ENCODE data around the gene MAT1A.

Gene MAT1A

DNA sequence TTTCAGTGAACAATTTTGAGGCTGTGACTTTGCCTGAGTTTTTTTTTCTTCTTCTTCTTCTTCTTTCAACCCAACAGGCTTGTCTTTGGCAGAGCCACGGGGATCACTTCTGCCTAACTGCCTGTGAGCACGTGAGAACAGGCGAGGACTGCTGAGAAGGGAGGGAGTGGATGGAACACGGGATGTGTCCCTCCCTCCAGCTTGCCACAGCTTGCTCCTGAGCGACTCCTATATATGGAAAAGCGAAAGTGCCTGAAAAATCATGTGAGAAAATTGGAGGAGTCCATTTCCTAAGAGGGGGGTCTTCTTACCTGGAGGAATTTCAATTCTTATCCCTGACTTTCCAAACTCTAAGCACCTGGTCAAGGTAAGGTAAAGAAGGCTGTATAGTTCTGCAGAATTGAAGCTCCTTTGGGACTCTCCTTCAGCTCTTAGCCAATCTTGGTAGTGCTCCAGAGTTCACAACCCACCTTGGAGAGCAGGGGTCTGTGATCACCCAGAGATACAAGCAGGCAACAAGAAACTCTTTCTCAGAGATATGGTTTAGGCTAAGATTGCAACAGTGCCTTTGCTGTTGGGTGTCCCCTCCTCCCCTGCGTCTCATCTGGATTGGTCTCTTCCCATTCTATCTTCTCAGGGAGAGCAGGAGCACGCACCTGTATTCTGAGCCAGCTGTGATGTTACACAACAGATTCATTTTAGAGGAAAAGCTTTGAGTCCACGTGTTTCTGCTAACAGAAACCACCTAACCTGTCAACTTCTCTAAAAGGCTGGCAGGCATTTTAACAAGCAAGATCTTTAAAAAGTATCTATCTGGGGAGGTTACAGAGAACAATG lies at the start of gene MAT1A:
TSS of gene MAT1A (minus strand) at position 208 of the 837 bp plus-strand sequence. CDS start 235 bp downstream, outside the sequence.
- Histone ChIP-seq H3K4me1 (no peaks in the 10 kb centered on the region), H3K27me3 (ENCODE audit: low read depth) (peaks cover 4% of the 10 kb centered on the region; the same call in 1 of the 2 replicates), H3K36me3 (replicated peaks) (no peaks in the 10 kb centered on the region), H3K9me3 (no peaks in the 10 kb centered on the region; the same call in 1 of the 2 replicates), H3K4me3 (no peak within 1 kb of the TSS)
- in situ Hi-C loops (cut with MboI; ENCODE audit: low sequenced_read_pairs) = no loop called here
- DNase-seq (ENCODE audit: low spot score in 2 of 2) = peak in 1 of 2 experiments; percentile 4

GRCh38 chr10:80333983-80334382 lies 44.5 kb upstream of the MAT1A start:
- Histone ChIP-seq H3K4me3 (no peak overlapping the region), H3K4me1 (no peaks in the 10 kb centered on the region), H3K27me3 (ENCODE audit: low read depth) (no peaks in the 10 kb centered on the region), H3K36me3 (replicated peaks) (no peaks in the 10 kb centered on the region), H3K9me3 (no peaks in the 10 kb centered on the region)
- DNase-seq (ENCODE audit: low spot score in 2 of 2) = no peak
- in situ Hi-C loops (cut with MboI; ENCODE audit: low sequenced_read_pairs) = no loop called here

DNA sequence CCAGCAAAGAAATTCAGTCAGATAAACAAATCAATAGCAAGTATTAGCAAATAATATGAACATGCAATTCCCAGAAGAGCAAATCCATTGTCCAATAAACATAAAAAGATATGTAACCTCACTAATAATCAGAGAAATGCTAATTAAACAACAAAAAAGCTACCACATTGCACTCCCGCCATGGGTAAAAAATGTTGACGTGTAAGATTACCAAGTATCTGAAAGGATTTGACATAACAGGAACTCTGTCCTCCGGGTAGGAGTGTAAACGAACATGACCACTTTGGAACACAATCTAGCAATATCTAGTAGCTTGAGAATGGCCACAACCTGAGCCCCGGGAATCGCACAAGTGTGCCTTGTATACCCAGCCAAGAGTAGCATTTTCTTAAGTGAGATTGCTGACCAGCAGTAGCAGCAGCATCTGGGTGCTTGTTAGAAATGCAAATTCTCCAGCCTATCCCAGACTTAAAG lies 35.5 kb upstream of the MAT1A start:
- H3K4me3 ChIP-seq = no peak overlapping the region
- no peaks in the 10 kb centered on the region for H3K27me3 ChIP-seq (ENCODE audit: low read depth)
- H3K9me3 ChIP-seq = no peaks in the 10 kb centered on the region
- DNase-seq (ENCODE audit: low spot score in 2 of 2) = no peak
- H3K36me3 ChIP-seq (replicated peaks) = no peaks in the 10 kb centered on the region
- in situ Hi-C loops (cut with MboI; ENCODE audit: low sequenced_read_pairs) = no loop called here
- no peaks in the 10 kb centered on the region for H3K4me1 ChIP-seq

GRCh38 chr10:80324086-80324485 lies 34.6 kb upstream of the MAT1A start:
- H3K4me1 ChIP-seq = no peaks in the 10 kb centered on the region
- no peak overlapping the region for H3K4me3 ChIP-seq
- H3K36me3 ChIP-seq (replicated peaks) = no peaks in the 10 kb centered on the region
- no peaks in the 10 kb centered on the region for H3K27me3 ChIP-seq (ENCODE audit: low read depth)
- H3K9me3 ChIP-seq = no peaks in the 10 kb centered on the region
- in situ Hi-C loops (cut with MboI; ENCODE audit: low sequenced_read_pairs) = no loop called here
- DNase-seq (ENCODE audit: low spot score in 2 of 2) = no peak

DNA sequence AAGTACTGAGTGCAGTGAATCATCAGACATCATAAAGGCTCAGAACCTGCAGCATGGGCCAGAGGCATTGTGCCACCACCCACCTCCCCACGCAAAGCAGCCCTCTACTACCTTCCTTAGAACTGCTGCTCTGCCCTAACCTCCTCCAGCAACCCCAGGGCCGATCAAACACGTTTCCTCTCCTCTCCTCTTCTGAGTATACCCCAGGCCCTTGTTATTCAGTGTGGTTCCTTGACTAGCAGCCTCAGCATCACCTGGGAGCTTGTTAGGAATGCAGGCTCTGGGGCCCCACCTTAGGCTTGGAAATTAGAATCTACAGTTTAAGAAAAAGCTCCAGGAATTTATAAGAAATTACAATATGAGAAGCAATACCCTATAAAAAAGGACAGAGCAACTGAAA lies 33.9 kb upstream of the MAT1A start:
- Histone ChIP-seq H3K36me3 (replicated peaks) (no peaks in the 10 kb centered on the region), H3K9me3 (no peaks in the 10 kb centered on the region), H3K4me3 (no peak overlapping the region), H3K4me1 (no peaks in the 10 kb centered on the region), H3K27me3 (ENCODE audit: low read depth) (no peaks in the 10 kb centered on the region)
- no peak for DNase-seq (ENCODE audit: low spot score in 2 of 2)
- in situ Hi-C loops (cut with MboI; ENCODE audit: low sequenced_read_pairs) = no loop called here

GRCh38 chr10:80322711-80323110 lies 33.3 kb upstream of the MAT1A start:
- no peaks in the 10 kb centered on the region for H3K4me1 ChIP-seq
- H3K4me3 ChIP-seq = no peak overlapping the region
- no peaks in the 10 kb centered on the region for H3K27me3 ChIP-seq (ENCODE audit: low read depth)
- no peaks in the 10 kb centered on the region for H3K36me3 ChIP-seq (replicated peaks)
- no peaks in the 10 kb centered on the region for H3K9me3 ChIP-seq
- in situ Hi-C loops (cut with MboI; ENCODE audit: low sequenced_read_pairs) = no loop called here
- DNase-seq (ENCODE audit: low spot score in 2 of 2) = no peak

- Histone ChIP-seq H3K36me3 (replicated peaks) (no peaks in the 10 kb centered on the region), H3K27me3 (ENCODE audit: low read depth) (no peaks in the 10 kb centered on the region), H3K4me3 (no peak overlapping the region), H3K9me3 (no peaks in the 10 kb centered on the region), H3K4me1 (no peaks in the 10 kb centered on the region)
- in situ Hi-C loops (cut with MboI; ENCODE audit: low sequenced_read_pairs) = no loop called here
- DNase-seq (ENCODE audit: low spot score in 2 of 2) = no peak
Observed at GRCh38 chr10:80322158-80322557, 32.7 kb upstream of the MAT1A start.

- no peaks in the 10 kb centered on the region for H3K36me3 ChIP-seq (replicated peaks)
- no peak overlapping the region for H3K4me3 ChIP-seq
- no peaks in the 10 kb centered on the region for H3K27me3 ChIP-seq (ENCODE audit: low read depth)
- in situ Hi-C loops (cut with MboI; ENCODE audit: low sequenced_read_pairs) = no loop called here
- no peaks in the 10 kb centered on the region for H3K9me3 ChIP-seq
- no peaks in the 10 kb centered on the region for H3K4me1 ChIP-seq
- no peak for DNase-seq (ENCODE audit: low spot score in 2 of 2)
Observed at GRCh38 chr10:80321183-80321582, 31.7 kb upstream of the MAT1A start.

DNA sequence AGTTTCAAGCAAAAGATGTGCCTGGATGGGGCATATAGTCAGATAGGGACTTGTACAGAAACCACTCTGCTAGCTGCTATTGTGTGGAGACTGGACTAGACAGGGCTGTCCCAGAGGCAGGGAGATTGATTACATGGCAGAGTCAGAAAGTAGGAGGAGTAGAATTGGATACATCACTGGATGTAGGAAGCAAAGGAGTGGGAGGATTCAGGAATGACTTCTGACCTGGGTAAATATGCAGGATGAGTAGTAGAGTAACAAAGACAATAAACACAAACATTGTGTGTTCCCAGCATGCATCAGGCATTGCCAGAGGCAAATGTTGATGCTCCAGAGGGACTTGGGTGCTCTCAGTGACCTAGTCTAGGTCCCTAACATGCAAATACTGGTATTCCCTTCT lies 30.9 kb upstream of the MAT1A start:
- DNase-seq (ENCODE audit: low spot score in 2 of 2) = no peak
- Histone ChIP-seq H3K36me3 (replicated peaks) (no peaks in the 10 kb centered on the region), H3K4me3 (no peak overlapping the region), H3K4me1 (no peaks in the 10 kb centered on the region), H3K27me3 (ENCODE audit: low read depth) (no peaks in the 10 kb centered on the region), H3K9me3 (no peaks in the 10 kb centered on the region)
- in situ Hi-C loops (cut with MboI; ENCODE audit: low sequenced_read_pairs) = no loop called here

DNA sequence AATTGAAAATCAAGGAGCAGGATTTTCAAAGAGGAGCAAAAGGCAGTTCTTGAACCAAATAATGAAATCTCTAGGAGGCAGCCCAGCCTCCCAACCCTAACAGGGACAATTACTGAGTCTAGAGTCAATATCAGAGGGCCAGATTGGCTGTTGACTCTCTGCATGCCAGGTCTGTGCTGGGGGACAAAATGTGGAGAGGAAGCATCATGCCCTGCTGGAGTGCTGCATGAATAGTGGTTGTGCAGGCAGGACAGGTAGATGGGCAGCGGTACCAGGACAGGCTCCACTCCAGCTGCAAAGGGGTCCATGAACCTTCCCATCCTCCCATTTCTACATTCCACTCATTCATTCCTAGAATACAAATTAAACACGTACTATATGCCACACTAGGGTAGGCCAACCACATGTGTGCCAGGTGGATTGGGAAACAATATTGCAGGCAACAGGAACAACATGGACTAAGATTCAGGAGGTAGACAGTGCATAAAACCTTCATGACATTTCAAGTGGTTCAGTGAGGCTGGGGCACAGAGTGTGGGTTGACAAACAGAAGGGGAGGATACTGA lies 30.4 kb upstream of the MAT1A start:
- in situ Hi-C loops (cut with MboI; ENCODE audit: low sequenced_read_pairs) = no loop called here
- Histone ChIP-seq H3K9me3 (no peaks in the 10 kb centered on the region), H3K4me1 (no peaks in the 10 kb centered on the region)

DNA sequence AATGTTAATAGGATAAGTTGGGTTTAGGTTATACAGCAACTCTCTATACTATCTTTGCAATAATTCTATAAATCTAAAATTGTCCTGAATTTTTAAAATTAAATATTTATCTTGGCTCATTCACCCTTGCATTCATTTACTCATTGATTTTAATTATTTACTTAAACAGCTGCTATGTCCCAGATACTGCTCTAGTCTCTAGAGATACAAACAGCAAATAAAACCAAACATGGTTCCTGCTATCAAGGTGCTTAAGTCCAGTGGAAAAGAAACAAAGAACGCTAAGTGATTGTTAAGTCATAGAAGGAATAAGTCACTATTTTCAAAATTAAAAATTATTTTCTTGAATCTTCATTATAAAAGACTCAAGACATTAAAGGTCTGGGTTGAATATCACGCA lies 29.9 kb upstream of the MAT1A start:
- no peaks in the 10 kb centered on the region for H3K4me1 ChIP-seq
- H3K27me3 ChIP-seq (ENCODE audit: low read depth) = no peaks in the 10 kb centered on the region
- no peaks in the 10 kb centered on the region for H3K9me3 ChIP-seq
- H3K4me3 ChIP-seq = no peak overlapping the region
- H3K36me3 ChIP-seq (replicated peaks) = no peaks in the 10 kb centered on the region
- no peak for DNase-seq (ENCODE audit: low spot score in 2 of 2)
- in situ Hi-C loops (cut with MboI; ENCODE audit: low sequenced_read_pairs) = no loop called here

More for the DNA sequence above, 30.4 kb upstream of the MAT1A start:
- no peaks in the 10 kb centered on the region for H3K36me3 ChIP-seq (replicated peaks)
- no peak overlapping the region for H3K4me3 ChIP-seq
- H3K27me3 ChIP-seq (ENCODE audit: low read depth) = no peaks in the 10 kb centered on the region
- no peak for DNase-seq (ENCODE audit: low spot score in 2 of 2)

DNA sequence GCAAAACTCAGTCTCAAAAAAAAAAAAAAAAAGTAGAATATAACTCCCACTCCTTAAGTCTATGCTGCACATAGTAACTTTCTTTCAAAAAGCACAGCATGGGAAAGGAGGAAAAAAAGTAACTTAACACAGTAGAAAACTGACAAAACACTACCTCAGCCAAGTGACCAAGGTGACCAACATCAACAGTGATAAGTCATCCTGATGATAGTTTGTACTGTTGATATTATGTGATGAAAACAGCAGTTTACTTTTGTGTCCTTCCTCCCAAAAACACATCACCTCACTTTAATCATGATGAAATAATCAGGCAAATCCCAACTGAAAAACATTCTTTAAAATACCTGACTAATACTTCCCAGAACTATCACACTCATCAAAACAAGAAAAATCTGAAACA lies 29.3 kb upstream of the MAT1A start:
- no peak overlapping the region for H3K4me3 ChIP-seq
- H3K27me3 ChIP-seq (ENCODE audit: low read depth) = no peaks in the 10 kb centered on the region
- H3K4me1 ChIP-seq = no peaks in the 10 kb centered on the region
- H3K36me3 ChIP-seq (replicated peaks) = no peaks in the 10 kb centered on the region
- in situ Hi-C loops (cut with MboI; ENCODE audit: low sequenced_read_pairs) = no loop called here
- no peak for DNase-seq (ENCODE audit: low spot score in 2 of 2)
- no peaks in the 10 kb centered on the region for H3K9me3 ChIP-seq

- Histone ChIP-seq H3K27me3 (ENCODE audit: low read depth) (no peaks in the 10 kb centered on the region), H3K36me3 (replicated peaks) (no peaks in the 10 kb centered on the region), H3K9me3 (no peaks in the 10 kb centered on the region), H3K4me3 (no peak overlapping the region), H3K4me1 (no peaks in the 10 kb centered on the region)
- in situ Hi-C loops (cut with MboI; ENCODE audit: low sequenced_read_pairs) = no loop called here
- no peak for DNase-seq (ENCODE audit: low spot score in 2 of 2)
Observed at GRCh38 chr10:80315391-80315790, 25.9 kb upstream of the MAT1A start.

- no peak overlapping the region for H3K4me3 ChIP-seq
- no peaks in the 10 kb centered on the region for H3K27me3 ChIP-seq (ENCODE audit: low read depth)
- no peaks in the 10 kb centered on the region for H3K36me3 ChIP-seq (replicated peaks)
- in situ Hi-C loops (cut with MboI; ENCODE audit: low sequenced_read_pairs) = no loop called here
- no peaks in the 10 kb centered on the region for H3K4me1 ChIP-seq
- no peaks in the 10 kb centered on the region for H3K9me3 ChIP-seq
- DNase-seq (ENCODE audit: low spot score in 2 of 2) = no peak
Observed at GRCh38 chr10:80313523-80313922, 24.1 kb upstream of the MAT1A start.

Measured in HAP-1 (cell line).